Bronchial epithelial cell (primary cell): ENCODE data around the gene C1orf210. TPM values are rescaled to one million over a fixed set of nuclear protein-coding genes. Genes with fewer than 3 reads are reported as not detected.

Experiments used
- DNase-seq: peaks from one replicate; pipeline ENCODE4 v3.0.0-alpha.2; 2010; ENCODE audit warnings: low read depth
- FAIRE-seq: peaks from 2 replicates; lab custom pipeline; 2011; peaks lifted over from hg19 to GRCh38; lab: Jason Lieb, UNC
- H3K27me3 ChIP-seq: 2 replicates; pipeline ENCODE4 v1.5.1; 2011; ENCODE audit warnings: low read length; ENCODE audit not compliant: control insufficient read depth, insufficient read depth
- H3K36me3 ChIP-seq: 2 replicates; pipeline ENCODE4 v1.5.1; 2011; ENCODE audit warnings: low read length; ENCODE audit not compliant: control insufficient read depth, insufficient read depth
- H3K4me3 ChIP-seq: 2 replicates; pipeline ENCODE4 v1.5.1; 2011; ENCODE audit warnings: mild to moderate bottlenecking, low read depth, low read length, control low read depth
- total RNA-seq: library from RNA; depleted of rRNA; stranded (reverse); fragments of >200 nt; gene quantifications from 2 replicates; pipeline ENCODE4 v1.2.1, GENCODE V29; 2014
- TF ChIP-seq, protein P1 (sequence below): IDR thresholded peaks from 2 replicates; pipeline ENCODE4 v1.5.1; 2011; ENCODE audit warnings: mild to moderate bottlenecking, moderate library complexity, low read length, control low read depth, inconsistent platforms; ENCODE audit not compliant: insufficient read depth, severe bottlenecking

Gene C1orf210
- total RNA-seq, 1 donor from 2014 or later: 3.4 TPM

DNA sequence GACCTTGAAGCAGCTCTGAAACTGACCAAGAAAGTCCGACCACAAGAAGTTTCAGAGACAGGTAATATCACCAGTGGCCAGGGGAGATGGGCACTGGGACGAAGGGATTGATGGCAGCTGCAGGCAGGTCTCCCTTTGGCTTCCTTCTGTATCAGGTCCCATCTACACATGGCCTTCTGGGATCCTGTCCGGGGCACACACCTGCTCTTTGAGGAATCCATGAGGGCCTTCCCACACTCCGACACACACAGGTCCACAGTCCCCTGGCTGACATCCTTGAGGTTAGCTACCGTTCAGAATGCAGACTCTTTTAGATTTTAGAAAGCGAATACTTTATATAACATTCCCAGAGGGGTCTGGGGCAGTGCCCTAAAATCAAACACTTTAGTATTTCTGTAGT is 42.1 kb downstream of the C1orf210 start:
- no peak overlapping the region for H3K4me3 ChIP-seq
- FAIRE-seq (no peak), DNase-seq (no peak)
- H3K27me3 ChIP-seq: no peaks in the 10 kb centered on the region
- no peaks in the 10 kb centered on the region for H3K36me3 ChIP-seq
- TF ChIP-seq, protein P1, sequence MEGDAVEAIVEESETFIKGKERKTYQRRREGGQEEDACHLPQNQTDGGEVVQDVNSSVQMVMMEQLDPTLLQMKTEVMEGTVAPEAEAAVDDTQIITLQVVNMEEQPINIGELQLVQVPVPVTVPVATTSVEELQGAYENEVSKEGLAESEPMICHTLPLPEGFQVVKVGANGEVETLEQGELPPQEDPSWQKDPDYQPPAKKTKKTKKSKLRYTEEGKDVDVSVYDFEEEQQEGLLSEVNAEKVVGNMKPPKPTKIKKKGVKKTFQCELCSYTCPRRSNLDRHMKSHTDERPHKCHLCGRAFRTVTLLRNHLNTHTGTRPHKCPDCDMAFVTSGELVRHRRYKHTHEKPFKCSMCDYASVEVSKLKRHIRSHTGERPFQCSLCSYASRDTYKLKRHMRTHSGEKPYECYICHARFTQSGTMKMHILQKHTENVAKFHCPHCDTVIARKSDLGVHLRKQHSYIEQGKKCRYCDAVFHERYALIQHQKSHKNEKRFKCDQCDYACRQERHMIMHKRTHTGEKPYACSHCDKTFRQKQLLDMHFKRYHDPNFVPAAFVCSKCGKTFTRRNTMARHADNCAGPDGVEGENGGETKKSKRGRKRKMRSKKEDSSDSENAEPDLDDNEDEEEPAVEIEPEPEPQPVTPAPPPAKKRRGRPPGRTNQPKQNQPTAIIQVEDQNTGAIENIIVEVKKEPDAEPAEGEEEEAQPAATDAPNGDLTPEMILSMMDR: no peak

DNA sequence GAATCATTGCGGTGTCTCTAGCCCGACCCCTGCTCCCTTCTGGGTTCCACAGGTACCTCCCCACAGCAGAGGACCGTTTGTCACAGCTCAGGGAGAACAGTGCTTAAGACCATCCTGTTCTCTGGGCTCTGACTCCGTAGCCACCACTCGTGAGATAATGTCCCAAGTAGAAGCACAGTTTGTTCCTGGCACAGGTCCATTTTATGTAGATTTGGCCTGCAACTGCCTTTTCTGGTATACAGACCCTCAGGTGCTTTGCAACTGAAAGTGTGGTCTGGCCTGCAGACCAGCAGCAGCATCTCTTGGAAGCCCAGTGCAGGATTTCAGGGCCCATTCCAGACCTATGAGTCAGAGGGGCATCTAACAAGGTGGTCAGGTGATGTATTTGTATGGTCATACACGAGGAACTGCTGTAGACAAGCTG is 44.0 kb downstream of the C1orf210 start:
- TF ChIP-seq, protein P1: no peak
- FAIRE-seq: no peak
- peak; percentile 67 for DNase-seq
- no peaks in the 10 kb centered on the region for H3K27me3 ChIP-seq
- H3K4me3 ChIP-seq: no peak overlapping the region
- no peaks in the 10 kb centered on the region for H3K36me3 ChIP-seq

DNA sequence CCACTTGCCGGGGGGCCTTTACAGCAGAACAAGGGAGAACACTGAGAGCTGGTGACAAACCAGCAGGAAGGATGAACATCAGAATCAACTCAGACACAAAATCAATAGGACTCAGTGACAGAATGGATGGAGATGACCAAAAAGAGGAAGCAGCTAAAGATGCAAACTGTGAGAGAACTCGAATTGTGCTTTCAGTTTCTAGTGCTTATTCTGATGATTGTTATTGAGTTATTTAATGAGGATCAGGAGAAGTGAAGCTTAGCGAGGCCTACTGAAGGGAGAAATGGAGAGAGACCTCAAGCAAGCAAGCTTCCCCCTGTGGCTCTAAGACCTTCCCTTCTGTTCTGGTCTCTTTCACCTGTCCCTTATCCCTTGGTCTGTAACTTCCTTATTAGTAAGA is 45.9 kb downstream of the C1orf210 start:
- DNase-seq (no peak), FAIRE-seq (no peak)
- Histone ChIP-seq H3K27me3 (no peaks in the 10 kb centered on the region), H3K36me3 (no peaks in the 10 kb centered on the region), H3K4me3 (no peak overlapping the region)
- TF ChIP-seq, protein P1: no peak

DNA sequence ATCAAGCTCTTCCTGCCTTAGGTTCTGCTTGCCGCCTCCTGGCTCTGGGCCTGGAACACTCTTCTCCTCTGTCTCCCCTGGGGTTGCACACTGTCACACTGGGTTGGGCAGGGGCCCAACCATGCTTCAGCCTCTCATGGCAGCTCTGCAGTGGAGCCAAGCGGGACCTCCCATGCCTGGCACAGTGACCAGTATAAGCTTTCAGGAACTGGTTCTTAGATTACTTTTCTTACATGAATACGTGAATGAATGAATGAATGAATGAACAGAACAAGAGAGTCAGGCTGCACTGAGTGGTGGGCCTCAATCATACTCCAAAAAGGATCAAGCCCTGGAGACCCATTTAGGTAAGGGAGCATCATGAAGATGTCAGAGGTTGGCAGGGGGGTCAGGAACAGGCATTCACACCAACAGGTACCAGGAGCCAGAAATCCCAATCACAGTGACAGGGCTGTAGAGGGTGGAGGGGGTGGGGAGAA is 46.4 kb downstream of the C1orf210 start:
- Histone ChIP-seq H3K4me3 (no peak overlapping the region), H3K36me3 (no peaks in the 10 kb centered on the region), H3K27me3 (no peaks in the 10 kb centered on the region)
- TF ChIP-seq, protein P1: no peak
- DNase-seq (no peak), FAIRE-seq (no peak)

DNA sequence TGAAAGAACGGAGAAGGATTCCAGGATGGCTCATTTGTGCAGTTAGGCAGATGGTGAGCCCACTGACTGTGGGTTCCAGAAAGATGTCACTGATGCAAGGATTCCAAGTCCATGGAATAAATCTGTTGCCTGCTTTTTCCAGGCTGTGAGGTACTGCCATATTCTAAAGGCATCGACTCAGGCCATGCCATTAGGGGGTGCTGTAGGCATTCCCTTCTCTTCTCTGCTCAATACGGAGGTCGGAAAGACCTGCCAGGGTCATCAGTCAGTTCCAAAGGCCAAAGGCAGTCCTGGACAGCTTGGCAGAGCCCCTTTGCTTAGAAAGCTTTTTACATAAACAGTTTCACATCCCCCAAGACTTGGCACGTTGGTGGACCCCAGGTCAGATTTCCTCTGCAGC is 47.3 kb downstream of the C1orf210 start:
- FAIRE-seq: peak; percentile 40
- DNase-seq: peak; percentile 64
- H3K27me3 ChIP-seq: no peaks in the 10 kb centered on the region
- H3K36me3 ChIP-seq: no peaks in the 10 kb centered on the region
- H3K4me3 ChIP-seq: no peak overlapping the region
- TF ChIP-seq, protein P1: peak; percentile 85

GRCh38 chr1:43237121-43237520 is 48.3 kb downstream of the C1orf210 start:
- TF ChIP-seq, protein P1: no peak
- H3K27me3 ChIP-seq: no peaks in the 10 kb centered on the region
- no peaks in the 10 kb centered on the region for H3K36me3 ChIP-seq
- no peak for DNase-seq
- FAIRE-seq: no peak
- no peak overlapping the region for H3K4me3 ChIP-seq
